Uterus (tissue), 2 donors: ENCODE results near the gene AASS.

Experiments
- POLR2A ChIP-seq, 2 donors: fragments of 450-650 bp; IDR thresholded peaks; one replicate each; pipeline ENCODE4 v1.6.1; 2016; ENCODE audit warnings: antibody characterized with exemption in 2 of 2, mild to moderate bottlenecking in 1 of 2, moderate library complexity in 1 of 2
- TF ChIP-seq, protein P1 (sequence below), 4 experiments: fragments of 200-600 bp in 2 of 4; fragments of 450-650 bp in 2 of 4; sonication (generic) in 2 of 4; IDR thresholded peaks; one replicate each; pipeline ENCODE4 v1.5.1; 2016 to 2019; ENCODE audit warnings: antibody characterized with exemption in 4 of 4, mild to moderate bottlenecking in 2 of 4, moderate library complexity in 1 of 4

DNA sequence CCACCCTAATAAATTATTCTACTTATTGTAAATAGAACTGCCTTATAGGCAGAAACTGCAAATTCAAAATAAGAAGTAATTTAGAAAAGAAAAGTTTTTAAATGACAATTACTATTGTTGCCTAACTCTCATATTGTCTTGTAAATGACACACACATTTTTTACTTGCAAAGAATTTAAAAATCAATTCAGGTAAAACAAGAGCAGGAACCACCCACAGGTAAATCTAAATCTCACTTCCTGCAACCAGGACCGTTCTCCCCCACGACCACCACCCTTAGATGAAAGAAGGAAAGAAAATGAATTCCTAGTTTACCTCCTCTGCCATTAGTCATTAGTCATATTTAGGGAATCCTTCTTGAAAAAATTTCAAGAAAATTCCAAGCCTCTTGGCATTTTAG, 4.8 kb upstream of the AASS start:
- no peak for TF ChIP-seq POLR2A (IDR thresholded peaks at IDR 0.05)
- TF ChIP-seq, protein P1, sequence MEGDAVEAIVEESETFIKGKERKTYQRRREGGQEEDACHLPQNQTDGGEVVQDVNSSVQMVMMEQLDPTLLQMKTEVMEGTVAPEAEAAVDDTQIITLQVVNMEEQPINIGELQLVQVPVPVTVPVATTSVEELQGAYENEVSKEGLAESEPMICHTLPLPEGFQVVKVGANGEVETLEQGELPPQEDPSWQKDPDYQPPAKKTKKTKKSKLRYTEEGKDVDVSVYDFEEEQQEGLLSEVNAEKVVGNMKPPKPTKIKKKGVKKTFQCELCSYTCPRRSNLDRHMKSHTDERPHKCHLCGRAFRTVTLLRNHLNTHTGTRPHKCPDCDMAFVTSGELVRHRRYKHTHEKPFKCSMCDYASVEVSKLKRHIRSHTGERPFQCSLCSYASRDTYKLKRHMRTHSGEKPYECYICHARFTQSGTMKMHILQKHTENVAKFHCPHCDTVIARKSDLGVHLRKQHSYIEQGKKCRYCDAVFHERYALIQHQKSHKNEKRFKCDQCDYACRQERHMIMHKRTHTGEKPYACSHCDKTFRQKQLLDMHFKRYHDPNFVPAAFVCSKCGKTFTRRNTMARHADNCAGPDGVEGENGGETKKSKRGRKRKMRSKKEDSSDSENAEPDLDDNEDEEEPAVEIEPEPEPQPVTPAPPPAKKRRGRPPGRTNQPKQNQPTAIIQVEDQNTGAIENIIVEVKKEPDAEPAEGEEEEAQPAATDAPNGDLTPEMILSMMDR (IDR thresholded peaks at IDR 0.05), result no peak
